A673 (cell line): ENCODE results near the gene DMGDH. TPM values are rescaled to one million over a fixed set of nuclear protein-coding genes. Genes with fewer than 3 reads are reported as not detected.

Source experiments
- BruUV-seq: library from RNA; stranded (reverse); fragments of 400-500 nt; replicated peaks from 2 replicates; lab custom pipeline; 2021; lab: Mats Ljungman, UMichigan
- CTCF ChIA-PET: fragments of 300-600 bp; sonication (Branson Sonifier 250); formaldehyde crosslinking; loops from one replicate; lab custom pipeline; 2022; ENCODE audit warnings: antibody characterized with exemption; lab: Charles Lee
- POLR2A ChIA-PET: fragments of 300-600 bp; sonication (Branson Sonifier 250); formaldehyde crosslinking; loops from one replicate; lab custom pipeline; 2022; ENCODE audit warnings: antibody characterized with exemption; ENCODE audit not compliant: low non-redundant PET; lab: Charles Lee
- DNase-seq: peaks from one replicate; pipeline ENCODE4 v3.0.0-alpha.2; 2015; ENCODE audit warnings: low spot score
- H3K27ac ChIP-seq: fragments of 200-600 bp; sonication (generic); 2 replicates; pipeline ENCODE4 v1.5.1; 2016; ENCODE audit warnings: mixed run types, low read depth, mild to moderate bottlenecking, mixed read lengths, antibody characterized with exemption, low read length; ENCODE audit not compliant: poor library complexity, severe bottlenecking
- H3K27me3 ChIP-seq: fragments of 200-600 bp; sonication (generic); replicated peaks from 2 replicates; pipeline ENCODE4 v1.6.1; 2017; ENCODE audit warnings: mixed run types, low read depth, mild to moderate bottlenecking, mixed read lengths, antibody characterized with exemption, low read length; ENCODE audit not compliant: insufficient read depth, poor library complexity
- H3K36me3 ChIP-seq: fragments of 200-600 bp; sonication (generic); 2 replicates; pipeline ENCODE4 v1.6.1; 2016; ENCODE audit warnings: mixed run types, mild to moderate bottlenecking, mixed read lengths, antibody characterized with exemption, low read length; ENCODE audit not compliant: insufficient read depth, poor library complexity, severe bottlenecking
- H3K4me1 ChIP-seq: fragments of 200-600 bp; sonication (generic); 2 replicates; pipeline ENCODE4 v1.6.1; 2017; ENCODE audit warnings: mixed run types, mild to moderate bottlenecking, mixed read lengths, antibody characterized with exemption, low read length; ENCODE audit not compliant: insufficient read depth, poor library complexity, severe bottlenecking
- H3K4me3 ChIP-seq: fragments of 200-600 bp; sonication (generic); 2 replicates; pipeline ENCODE4 v1.5.1; 2016; ENCODE audit warnings: low read depth, mixed run types, mild to moderate bottlenecking, mixed read lengths, low read length; ENCODE audit not compliant: poor library complexity, severe bottlenecking
- H3K9me3 ChIP-seq: fragments of 200-600 bp; sonication (generic); 2 replicates; pipeline ENCODE4 v1.6.1; 2016; ENCODE audit warnings: mixed run types, low read depth, mild to moderate bottlenecking, mixed read lengths, antibody characterized with exemption, low read length; ENCODE audit not compliant: poor library complexity, severe bottlenecking
- CTCF ChIP-seq: fragments of 300-800, 200-600 bp; sonication (generic); conservative IDR thresholded peaks from 2 replicates; pipeline ENCODE4 v1.5.1; 2017; ENCODE audit warnings: low read depth, mild to moderate bottlenecking, antibody characterized with exemption, low read length, moderate library complexity, mixed read lengths
- EZH2 ChIP-seq: fragments of 200-600 bp; sonication (generic); IDR thresholded peaks from 2 replicates; pipeline ENCODE4 v1.6.1; 2017; ENCODE audit warnings: borderline replicate concordance, low read depth, mild to moderate bottlenecking, mixed read lengths, antibody characterized with exemption, low read length; ENCODE audit not compliant: poor library complexity, severe bottlenecking
- intact Hi-C: fragments of 100-400 bp; cut with micrococcal nuclease; formaldehyde crosslinking; loops from one replicate; pipeline ENCODE4 v1.10.0; 2022; ENCODE audit not compliant: unreplicated experiment
- total RNA-seq: library from RNA; stranded (reverse); gene quantifications from 2 replicates; pipeline ENCODE4 v1.2.3, GENCODE V29; 2021

DMGDH gene
- total RNA-seq, 1 experiment from 2014 or later, result 0.15 TPM

GRCh38 chr5:79086116-79086515 lies 16.6 kb upstream of the DMGDH start:
- no TSS peak for BruUV-seq
- ChIA-PET CTCF (no interaction called here), POLR2A (no interaction called here)
- Histone ChIP-seq H3K9me3 (no peaks in the 10 kb centered on the region), H3K4me1 (no peaks in the 10 kb centered on the region), H3K36me3 (no peaks in the 10 kb centered on the region), H3K27ac (no peak overlapping the region), H3K4me3 (no peak overlapping the region), H3K27me3 (no peaks in the 10 kb centered on the region)
- TF ChIP-seq CTCF (no peak), EZH2 (no peak)
- intact Hi-C loops, result no loop called here
- DNase-seq, result no peak

- no TSS peak for BruUV-seq
These were observed 12.3 kb upstream of the DMGDH start for GRCh38 chr5:79081779-79082178.

GRCh38 chr5:79080804-79081203 lies 11.3 kb upstream of the DMGDH start:
- intact Hi-C loops, result no loop called here
- no peak overlapping the region for H3K27ac ChIP-seq
- H3K36me3 ChIP-seq, result no peaks in the 10 kb centered on the region
- TF ChIP-seq CTCF, result no peak
- TF ChIP-seq EZH2, result no peak
- ChIA-PET CTCF (no interaction called here), POLR2A (no interaction called here)
- no peaks in the 10 kb centered on the region for H3K9me3 ChIP-seq
- H3K27me3 ChIP-seq, result no peaks in the 10 kb centered on the region
- H3K4me3 ChIP-seq, result no peak overlapping the region
- BruUV-seq, result no TSS peak
- no peak for DNase-seq
- no peaks in the 10 kb centered on the region for H3K4me1 ChIP-seq

More at GRCh38 chr5:79081779-79082178, 12.3 kb upstream of the DMGDH start:
- Histone ChIP-seq H3K36me3 (no peaks in the 10 kb centered on the region), H3K4me1 (no peaks in the 10 kb centered on the region), H3K27ac (no peak overlapping the region), H3K27me3 (no peaks in the 10 kb centered on the region), H3K4me3 (no peak overlapping the region), H3K9me3 (no peaks in the 10 kb centered on the region)
- intact Hi-C loops, result no loop called here
- POLR2A ChIA-PET, result no interaction called here
- CTCF ChIA-PET, result no interaction called here
- no peak for DNase-seq
- TF ChIP-seq EZH2, result no peak
- no peak for TF ChIP-seq CTCF
